Gastrocnemius medialis (tissue), 4 donors: ENCODE data around the gene GYS2.

Source experiments
- CTCF ChIP-seq, 5 experiments: fragments of 450-650 bp in 3 of 5; fragments of 200-600 bp in 2 of 5; sonication (generic) in 2 of 5; IDR thresholded peaks in 4 of 5; conservative IDR thresholded peaks in 1 of 5; 1 replicate in 4 of 5; 2 replicates in 1 of 5; pipeline ENCODE4 v1.5.1; 2016 to 2019; ENCODE audit warnings: antibody characterized with exemption in 5 of 5, mild to moderate bottlenecking in 3 of 5, moderate library complexity in 3 of 5
- POLR2A ChIP-seq, 2 donors: fragments of 450-650 bp; IDR thresholded peaks; one replicate each; pipeline ENCODE4 v1.6.1; 2017; ENCODE audit warnings: antibody characterized with exemption in 2 of 2, mild to moderate bottlenecking in 2 of 2, moderate library complexity in 2 of 2

- TF ChIP-seq CTCF (IDR thresholded peaks at IDR 0.05 in 4 of 5, conservative IDR thresholded peaks at IDR 0.05 in 1 of 5), result no peak
- TF ChIP-seq POLR2A (IDR thresholded peaks at IDR 0.05), result no peak
Measured at GRCh38 chr12:21615431-21615830, 10.8 kb upstream of the GYS2 start.
